GM21447 (cell line): ENCODE results near the gene SOHLH1.
"Not testable (repeated sequence)": the region's sequence is repeated elsewhere in the genome, so short reads cannot be mapped to it uniquely, and the experiment has no call there.

ENCODE experiments used
- ATAC-seq: cut with Tn5 transposase; IDR thresholded peaks from one replicate; pipeline ENCODE4 v1.9.1; 2021; ENCODE audit not compliant: unreplicated experiment

The SOHLH1 gene

GRCh38 chr9:135680056-135680455 is 19.2 kb downstream of the SOHLH1 start:
- ATAC-seq: no peak

GRCh38 chr9:135678236-135679017 is 20.9 kb downstream of the SOHLH1 start:
- no peak for ATAC-seq

- no peak for ATAC-seq
Measured at GRCh38 chr9:135677641-135678168, 21.6 kb downstream of the SOHLH1 start.

- ATAC-seq: no peak
Measured at GRCh38 chr9:135676891-135677290, 22.4 kb downstream of the SOHLH1 start.

- ATAC-seq: no peak
Measured at GRCh38 chr9:135674977-135675376, 24.3 kb downstream of the SOHLH1 start.

GRCh38 chr9:135673941-135674340 is 25.3 kb downstream of the SOHLH1 start:
- ATAC-seq: no peak

GRCh38 chr9:135672786-135673185 is 26.5 kb downstream of the SOHLH1 start:
- ATAC-seq: not testable (repeated sequence)

- ATAC-seq: no peak
Measured at GRCh38 chr9:135671591-135672041, 27.7 kb downstream of the SOHLH1 start.

GRCh38 chr9:135670721-135671590 is 28.3 kb downstream of the SOHLH1 start:
- ATAC-seq: no peak

- no peak for ATAC-seq
Measured at GRCh38 chr9:135669616-135670285, 29.5 kb downstream of the SOHLH1 start.

GRCh38 chr9:135669018-135669417 is 30.3 kb downstream of the SOHLH1 start:
- ATAC-seq: not testable (repeated sequence)

- no peak for ATAC-seq
Measured at GRCh38 chr9:135667463-135668001, 31.7 kb downstream of the SOHLH1 start.

- ATAC-seq: no peak
Measured at GRCh38 chr9:135666534-135667462, 32.5 kb downstream of the SOHLH1 start.

GRCh38 chr9:135665795-135666189 is 33.5 kb downstream of the SOHLH1 start:
- no peak for ATAC-seq

- no peak for ATAC-seq
Measured at GRCh38 chr9:135664801-135665794, 34.2 kb downstream of the SOHLH1 start.

- no peak for ATAC-seq
Measured at GRCh38 chr9:135664266-135664665, 35.0 kb downstream of the SOHLH1 start.

- no peak for ATAC-seq
Measured at GRCh38 chr9:135663857-135664256, 35.4 kb downstream of the SOHLH1 start.

GRCh38 chr9:135663451-135663770 is 35.9 kb downstream of the SOHLH1 start:
- ATAC-seq: no peak
